ENCODE data around the gene DIAPH1.

Gene DIAPH1

GRCh38 chr5:141506381-141507155, 112.2 kb downstream of the DIAPH1 start:
- DNase-seq (ENCODE audit: low spot score), result no peak

DNA sequence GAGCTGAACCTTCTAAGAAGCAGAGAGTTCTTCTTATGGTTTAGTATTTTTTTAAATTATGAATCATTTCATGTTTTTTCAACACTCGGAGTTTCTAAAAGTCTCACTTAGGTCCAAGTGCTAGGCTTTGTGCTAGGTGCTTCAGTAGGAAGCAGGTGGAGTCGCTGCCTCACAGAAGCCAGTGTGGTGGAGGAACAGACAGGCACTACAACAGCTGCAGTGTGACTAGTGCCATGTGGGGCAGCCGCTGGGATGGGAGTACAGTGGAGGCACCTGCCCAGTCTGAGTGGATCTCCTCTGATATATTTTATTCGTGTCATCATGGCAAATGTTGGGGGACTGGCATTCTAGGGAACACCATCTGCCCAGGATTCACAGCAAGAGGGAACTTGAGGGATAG, 114.6 kb downstream of the DIAPH1 start:
- DNase-seq (ENCODE audit: low spot score), result no peak

DNA sequence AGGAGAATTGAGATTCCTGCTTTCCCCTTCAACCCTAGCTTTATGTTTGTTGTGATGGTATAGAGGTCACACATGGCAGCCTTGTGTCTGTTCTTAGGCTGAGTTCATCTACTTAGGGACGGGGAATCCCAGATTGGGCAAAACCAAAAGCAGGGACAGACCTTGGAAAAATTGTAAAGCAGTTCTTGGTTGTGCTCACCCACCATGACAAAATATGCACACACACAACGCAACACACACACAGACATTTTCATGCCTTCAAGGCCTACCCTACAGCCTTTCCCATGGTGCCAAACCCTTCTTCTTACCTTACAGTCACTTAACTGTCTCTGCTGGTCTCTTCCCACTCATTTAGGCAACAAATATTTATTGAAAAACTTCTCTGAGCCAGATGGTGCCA, 115.1 kb downstream of the DIAPH1 start:
- DNase-seq (ENCODE audit: low spot score), result no peak

DNA sequence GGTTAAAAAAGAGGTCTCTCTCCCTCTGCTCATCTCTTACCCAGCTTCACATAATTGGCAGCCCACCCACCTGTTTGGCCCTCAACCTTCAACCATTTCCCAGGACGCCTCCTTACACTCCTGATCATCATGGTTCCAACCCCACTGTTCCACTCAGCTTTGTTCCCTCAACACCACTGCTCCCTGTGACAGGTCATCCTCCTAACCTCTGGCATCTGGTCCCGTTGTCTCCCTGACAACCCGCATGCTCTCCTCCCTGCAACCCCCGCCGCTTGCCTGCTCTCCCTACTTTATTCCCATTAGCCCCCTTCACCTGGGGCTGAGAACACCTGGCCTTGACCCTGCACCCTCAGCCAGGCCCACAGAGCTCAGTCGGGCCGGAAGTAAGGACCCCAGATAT, 117.0 kb downstream of the DIAPH1 start:
- DNase-seq (ENCODE audit: low spot score), result no peak

GRCh38 chr5:141496038-141496437, 122.8 kb downstream of the DIAPH1 start:
- no peak for DNase-seq (ENCODE audit: low spot score)

DNA sequence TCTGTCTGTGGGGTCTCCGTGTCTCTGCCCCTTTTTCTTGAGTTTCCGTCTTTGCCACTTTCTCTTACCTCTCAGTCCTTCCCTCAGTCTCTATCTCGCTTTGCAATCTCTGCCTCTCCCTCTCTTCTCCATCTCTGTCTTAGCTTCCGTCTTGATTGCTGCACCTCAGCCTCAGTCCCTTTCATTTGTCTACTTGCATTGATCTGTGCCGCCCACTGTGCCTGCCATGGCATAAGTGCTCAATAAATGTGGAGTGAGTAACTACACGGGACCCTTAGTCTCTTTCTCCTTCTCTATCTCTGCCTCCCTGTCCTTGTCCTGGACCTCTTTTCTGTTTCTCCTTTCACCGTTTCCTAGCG, 123.4 kb downstream of the DIAPH1 start:
- no peak for DNase-seq (ENCODE audit: low spot score)

- DNase-seq (ENCODE audit: low spot score), result no peak
These were observed 123.9 kb downstream of the DIAPH1 start for GRCh38 chr5:141494761-141495452.

- no peak for DNase-seq (ENCODE audit: low spot score)
These were observed 125.0 kb downstream of the DIAPH1 start for GRCh38 chr5:141493500-141494422.

- no peak for DNase-seq (ENCODE audit: low spot score)
These were observed 126.5 kb downstream of the DIAPH1 start for GRCh38 chr5:141492168-141492885.

DNA sequence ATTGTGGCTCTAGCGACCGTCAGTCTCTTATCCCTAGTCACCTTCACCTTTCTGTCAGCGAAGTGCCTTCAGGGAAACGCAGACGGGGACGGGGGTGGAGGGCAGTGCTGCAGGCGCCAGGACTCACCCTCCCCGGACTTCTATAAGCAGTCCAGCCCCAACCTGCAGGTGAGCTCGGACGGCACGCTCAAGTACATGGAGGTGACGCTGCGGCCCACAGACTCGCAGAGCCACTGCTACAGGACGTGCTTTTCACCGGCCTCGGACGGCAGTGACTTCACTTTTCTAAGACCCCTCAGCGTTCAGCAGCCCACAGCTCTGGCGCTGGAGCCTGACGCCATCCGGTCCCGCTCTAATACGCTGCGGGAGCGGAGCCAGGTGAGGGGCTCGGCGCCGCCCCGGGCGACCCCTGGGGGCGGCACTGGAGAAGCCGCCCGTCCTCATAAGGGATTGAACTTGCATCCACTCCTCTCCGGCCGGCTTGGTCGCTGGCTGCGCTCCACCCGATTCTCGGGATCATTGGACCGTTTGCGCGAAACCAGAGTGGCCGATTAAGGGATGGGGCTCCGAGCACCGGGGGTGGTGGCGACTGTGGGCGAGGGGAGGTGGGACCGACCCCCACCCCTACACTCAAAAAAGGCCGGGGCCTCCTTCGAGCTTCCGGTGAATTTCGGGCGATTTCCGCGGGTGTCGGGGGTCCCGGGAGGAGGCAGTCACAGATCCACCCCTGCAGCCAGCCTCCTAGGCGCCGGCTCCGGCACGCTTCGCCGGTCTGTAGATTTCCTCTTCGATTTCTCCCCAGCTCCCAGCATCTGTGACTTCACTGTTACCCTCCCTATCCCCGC, 127.3 kb downstream of the DIAPH1 start:
- DNase-seq (ENCODE audit: low spot score), result no peak

DNA sequence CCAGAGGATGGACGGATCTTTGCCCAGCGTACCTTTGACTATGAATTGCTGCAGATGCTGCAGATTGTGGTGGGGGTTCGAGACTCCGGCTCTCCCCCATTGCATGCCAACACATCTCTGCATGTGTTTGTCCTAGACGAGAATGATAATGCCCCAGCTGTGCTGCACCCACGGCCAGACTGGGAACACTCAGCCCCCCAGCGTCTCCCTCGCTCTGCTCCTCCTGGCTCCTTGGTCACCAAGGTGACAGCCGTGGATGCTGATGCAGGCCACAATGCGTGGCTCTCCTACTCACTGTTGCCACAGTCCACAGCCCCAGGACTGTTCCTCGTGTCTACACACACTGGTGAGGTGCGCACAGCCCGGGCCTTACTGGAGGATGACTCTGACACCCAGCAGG, 128.0 kb downstream of the DIAPH1 start:
- DNase-seq (ENCODE audit: low spot score), result no peak

GRCh38 chr5:141490271-141490670, 128.5 kb downstream of the DIAPH1 start:
- no peak for DNase-seq (ENCODE audit: low spot score)

- DNase-seq (ENCODE audit: low spot score), result no peak
These were observed 129.0 kb downstream of the DIAPH1 start for GRCh38 chr5:141489841-141490240.

DNA sequence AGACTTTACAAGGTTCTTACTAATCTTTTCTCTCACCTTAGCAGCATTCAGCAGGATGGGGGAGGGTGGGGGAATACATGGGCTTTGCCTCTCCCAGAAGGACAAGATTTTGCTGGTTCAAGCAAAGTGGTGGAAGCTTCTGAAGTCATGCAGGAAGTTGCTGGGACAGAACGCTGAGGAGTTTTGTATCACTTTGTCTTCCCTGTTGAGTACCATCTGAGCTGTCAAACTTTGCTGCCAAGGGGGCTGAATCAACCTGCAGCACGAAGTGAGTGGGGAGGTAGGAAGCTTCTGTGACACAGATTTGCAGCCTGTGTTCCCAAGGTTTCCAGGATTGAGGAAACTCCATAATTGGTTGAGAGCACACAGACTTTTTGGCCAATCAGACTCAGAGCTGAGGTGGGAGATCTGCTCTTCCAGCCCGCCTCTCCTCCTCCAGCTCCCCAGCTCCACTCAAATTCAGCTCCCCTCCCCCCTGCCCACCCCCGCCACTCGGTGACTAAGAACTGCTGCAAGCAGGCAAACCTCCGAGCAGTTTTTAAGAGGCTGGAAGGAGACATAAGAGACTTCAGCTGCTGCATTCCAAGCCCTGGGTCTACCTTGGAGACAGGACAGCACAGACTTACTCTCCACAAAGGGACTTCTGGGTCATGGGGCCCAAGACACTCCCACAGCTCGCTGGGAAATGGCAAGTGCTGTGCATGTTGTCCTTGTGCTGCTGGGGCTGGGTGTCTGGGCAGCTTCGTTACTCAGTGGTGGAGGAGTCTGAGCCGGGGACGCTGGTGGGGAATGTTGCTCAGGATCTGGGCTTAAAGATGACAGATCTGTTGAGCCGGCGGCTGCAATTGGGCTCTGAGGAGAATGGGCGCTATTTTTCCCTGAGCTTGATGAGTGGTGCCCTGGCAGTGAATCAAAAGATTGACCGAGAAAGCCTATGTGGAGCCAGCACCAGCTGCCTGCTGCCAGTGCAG, 129.9 kb downstream of the DIAPH1 start, which contains the start of gene PCDHGC5:
Gene PCDHGC5, plus strand, starts transcription at position 491 of the 971 bp plus-strand sequence. Its CDS starts 160 bp downstream, at position 651.
- no peak for DNase-seq (ENCODE audit: low spot score)

- no peak for DNase-seq (ENCODE audit: low spot score)
These were observed 131.7 kb downstream of the DIAPH1 start for GRCh38 chr5:141487131-141487530.

DNA sequence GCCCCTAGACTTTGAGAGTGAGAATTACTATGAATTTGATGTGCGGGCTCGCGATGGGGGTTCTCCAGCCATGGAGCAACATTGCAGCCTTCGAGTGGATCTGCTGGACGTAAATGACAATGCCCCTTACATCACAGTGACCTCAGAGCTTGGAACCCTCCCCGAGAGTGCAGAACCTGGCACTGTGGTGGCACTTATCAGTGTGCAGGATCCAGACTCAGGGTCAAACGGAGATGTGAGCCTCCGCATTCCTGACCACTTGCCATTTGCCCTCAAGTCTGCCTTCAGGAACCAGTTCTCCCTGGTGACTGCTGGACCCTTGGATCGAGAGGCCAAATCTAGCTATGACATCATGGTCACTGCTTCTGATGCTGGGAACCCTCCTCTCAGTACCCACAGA, 132.7 kb downstream of the DIAPH1 start:
- no peak for DNase-seq (ENCODE audit: low spot score)

DNA sequence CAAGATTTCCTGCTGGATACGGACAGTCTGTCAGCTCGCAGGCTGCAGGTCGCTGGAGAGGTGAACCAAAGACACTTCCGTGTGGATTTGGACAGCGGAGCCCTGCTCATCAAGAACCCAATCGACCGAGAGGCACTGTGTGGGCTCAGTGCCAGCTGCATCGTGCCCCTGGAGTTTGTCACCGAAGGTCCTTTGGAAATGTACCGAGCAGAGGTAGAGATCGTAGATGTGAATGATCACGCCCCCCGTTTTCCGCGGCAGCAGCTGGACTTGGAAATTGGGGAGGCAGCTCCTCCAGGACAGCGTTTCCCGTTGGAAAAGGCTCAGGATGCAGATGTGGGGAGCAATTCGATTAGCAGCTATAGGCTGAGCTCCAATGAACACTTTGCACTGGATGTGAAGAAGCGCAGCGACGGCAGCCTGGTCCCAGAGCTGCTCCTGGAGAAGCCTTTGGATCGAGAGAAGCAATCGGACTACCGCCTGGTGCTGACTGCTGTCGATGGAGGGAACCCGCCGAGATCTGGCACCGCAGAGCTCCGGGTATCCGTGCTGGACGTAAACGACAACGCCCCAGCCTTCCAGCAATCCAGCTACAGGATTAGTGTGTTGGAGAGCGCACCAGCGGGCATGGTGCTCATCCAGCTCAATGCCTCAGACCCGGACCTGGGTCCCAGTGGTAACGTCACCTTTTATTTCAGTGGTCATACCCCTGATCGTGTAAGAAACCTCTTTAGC, 133.3 kb downstream of the DIAPH1 start:
- no peak for DNase-seq (ENCODE audit: low spot score)

- DNase-seq (ENCODE audit: low spot score), result no peak
These were observed 134.0 kb downstream of the DIAPH1 start, which contains the start of gene PCDHGC4 for GRCh38 chr5:141484641-141485311. PCDHGC4 (plus strand) TSS chr5:141485030; CDS start chr5:141485174, 144 bp downstream.
